ENCODE results near the gene INHBB.

The INHBB gene

DNA sequence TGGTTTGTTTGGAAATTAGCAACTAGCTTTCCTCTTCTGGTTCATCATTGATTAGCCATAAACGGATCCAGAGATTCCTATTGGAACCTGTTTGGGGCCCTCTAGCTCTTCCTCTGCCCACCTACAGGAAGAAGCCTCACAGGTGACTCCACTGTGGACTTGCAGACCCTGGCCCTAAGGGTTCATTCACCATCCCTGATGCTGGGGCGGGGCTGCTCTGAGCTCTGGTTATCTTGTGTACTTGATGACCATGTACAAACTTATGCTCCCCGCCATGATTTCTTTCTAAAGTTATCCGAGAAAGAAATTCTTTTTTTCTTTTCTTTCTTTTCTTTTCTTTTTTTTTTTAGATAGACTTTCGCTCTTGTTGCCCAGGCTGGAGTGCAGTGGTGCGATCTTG, 33.9 kb upstream of the INHBB start:
- H3K4me3 ChIP-seq (ENCODE audit: low read depth, low read length), result no peak overlapping the region
- TF ChIP-seq, protein P1, sequence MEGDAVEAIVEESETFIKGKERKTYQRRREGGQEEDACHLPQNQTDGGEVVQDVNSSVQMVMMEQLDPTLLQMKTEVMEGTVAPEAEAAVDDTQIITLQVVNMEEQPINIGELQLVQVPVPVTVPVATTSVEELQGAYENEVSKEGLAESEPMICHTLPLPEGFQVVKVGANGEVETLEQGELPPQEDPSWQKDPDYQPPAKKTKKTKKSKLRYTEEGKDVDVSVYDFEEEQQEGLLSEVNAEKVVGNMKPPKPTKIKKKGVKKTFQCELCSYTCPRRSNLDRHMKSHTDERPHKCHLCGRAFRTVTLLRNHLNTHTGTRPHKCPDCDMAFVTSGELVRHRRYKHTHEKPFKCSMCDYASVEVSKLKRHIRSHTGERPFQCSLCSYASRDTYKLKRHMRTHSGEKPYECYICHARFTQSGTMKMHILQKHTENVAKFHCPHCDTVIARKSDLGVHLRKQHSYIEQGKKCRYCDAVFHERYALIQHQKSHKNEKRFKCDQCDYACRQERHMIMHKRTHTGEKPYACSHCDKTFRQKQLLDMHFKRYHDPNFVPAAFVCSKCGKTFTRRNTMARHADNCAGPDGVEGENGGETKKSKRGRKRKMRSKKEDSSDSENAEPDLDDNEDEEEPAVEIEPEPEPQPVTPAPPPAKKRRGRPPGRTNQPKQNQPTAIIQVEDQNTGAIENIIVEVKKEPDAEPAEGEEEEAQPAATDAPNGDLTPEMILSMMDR (IDR thresholded peaks at IDR 0.05; ENCODE audit: borderline replicate concordance, insufficient read depth, low read depth, low read length), result no peak

DNA sequence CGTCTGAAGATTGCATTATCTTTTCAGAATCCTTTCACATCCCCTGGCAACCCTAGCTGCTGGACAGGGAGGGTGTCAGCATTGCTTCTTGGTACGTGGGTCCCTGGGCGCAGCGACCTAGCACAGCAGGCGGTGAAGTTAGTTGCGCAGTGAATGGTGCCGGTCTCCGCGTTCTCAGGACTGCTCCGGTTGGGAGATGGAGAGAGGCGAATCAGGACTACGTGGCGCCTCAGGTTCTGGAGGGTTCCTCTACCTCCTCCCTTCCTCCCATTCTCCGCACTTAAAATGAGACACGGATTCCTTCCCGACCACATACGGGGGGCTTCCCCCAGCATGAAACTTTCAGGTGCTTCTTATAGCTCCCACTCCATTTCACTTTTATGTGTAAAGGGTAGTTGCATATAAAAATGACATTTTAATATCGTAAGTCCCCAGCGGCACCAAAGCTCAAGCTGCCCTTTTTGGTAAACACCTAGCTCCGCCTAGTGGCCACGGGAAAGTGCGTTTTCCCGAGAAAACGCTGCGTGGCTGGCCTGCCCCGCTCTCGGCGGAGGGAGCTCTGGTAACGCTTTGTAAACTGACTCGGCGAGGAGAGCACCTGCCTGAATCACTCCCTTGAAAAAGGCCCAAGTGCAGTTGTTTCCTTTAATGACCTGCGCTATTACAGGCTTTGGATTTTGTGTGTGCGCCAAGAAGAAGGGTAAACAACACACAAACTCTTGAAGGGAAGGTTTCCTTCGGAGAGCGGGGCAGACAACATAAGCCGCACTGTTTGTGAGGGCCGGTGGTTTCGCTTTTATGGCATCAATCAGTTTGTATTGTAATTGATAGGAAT, 32.9 kb upstream of the INHBB start:
- TF ChIP-seq, protein P1 (IDR thresholded peaks at IDR 0.05; ENCODE audit: borderline replicate concordance, insufficient read depth, low read depth, low read length), result peak; percentile 89
- no peak overlapping the region for H3K4me3 ChIP-seq (ENCODE audit: low read depth, low read length)

DNA sequence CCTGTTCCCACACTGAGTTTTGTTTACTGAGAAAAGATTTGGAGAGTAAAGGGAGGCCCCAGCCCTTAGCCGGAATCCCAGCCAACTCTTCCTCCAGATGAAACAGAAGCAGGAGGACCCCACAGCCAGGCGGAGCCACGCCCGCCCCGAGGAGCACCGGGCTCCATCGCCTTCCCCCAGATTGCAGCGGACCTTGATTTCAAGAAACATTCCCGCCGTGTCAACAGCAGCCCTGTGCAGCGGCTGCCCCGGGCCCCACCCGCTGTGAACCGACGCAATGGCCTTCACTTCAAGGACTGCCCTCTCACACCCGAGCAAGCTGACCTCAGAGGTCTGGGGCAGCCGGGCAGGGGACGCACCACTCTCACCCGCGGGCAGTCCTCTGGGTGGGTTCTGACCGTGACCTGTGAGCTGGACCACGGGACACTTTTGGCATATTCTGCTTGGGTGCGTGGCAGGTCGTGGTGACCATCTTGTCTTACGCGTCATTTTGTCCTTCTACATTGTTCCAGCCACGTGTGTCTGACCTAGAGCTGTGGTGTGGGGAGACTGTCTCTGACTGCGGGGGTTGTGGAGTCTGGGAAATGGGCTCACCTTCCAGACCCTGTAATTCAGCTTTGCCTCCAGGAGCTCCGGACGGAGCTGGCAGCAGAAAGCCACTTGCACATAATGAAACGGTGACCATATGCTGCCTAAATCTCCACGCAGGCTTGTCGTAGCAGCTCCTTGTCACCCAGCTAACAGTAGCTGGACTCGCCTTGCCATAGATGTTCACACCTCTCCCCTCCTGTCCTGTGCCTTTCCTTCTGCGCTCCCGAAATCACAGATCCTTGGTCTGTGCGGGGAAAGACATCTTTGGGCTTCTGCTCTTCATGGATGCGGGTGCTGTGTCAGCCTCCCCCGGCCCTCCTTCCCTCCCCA, 32.0 kb upstream of the INHBB start:
- TF ChIP-seq, protein P1 (IDR thresholded peaks at IDR 0.05; ENCODE audit: borderline replicate concordance, insufficient read depth, low read depth, low read length), result no peak

DNA sequence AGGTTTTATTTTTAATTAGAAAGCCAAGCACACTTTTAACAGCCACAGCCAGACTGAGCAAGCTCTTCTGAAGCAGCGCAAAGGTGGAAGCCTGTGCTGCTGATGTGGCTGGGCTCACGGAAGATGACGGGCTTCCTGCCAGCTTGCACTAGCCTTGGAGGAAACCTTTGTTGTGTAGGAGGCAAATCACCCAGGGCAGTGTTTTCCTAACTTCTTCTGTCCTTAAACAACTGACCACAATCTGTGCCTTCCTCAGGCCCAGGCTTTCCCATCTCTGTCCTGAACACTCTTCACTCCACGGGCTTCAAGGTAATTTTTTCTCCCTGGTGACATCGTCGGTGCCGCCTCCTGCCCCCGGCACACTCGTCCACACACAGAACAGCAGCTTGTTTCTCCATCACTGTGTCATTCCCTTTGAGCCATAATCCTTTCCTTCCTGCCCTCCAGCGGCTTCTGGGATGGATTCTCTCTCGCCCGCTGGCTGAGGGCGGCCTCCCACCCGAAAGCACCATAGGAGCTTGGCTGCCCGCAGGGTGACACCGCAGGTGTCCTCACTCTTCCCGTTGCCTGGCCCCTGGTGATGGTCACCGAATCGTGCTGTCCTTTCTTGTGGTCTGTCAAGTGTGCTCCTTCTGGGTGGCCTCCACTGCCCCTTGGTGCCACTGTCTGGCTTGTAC, 31.1 kb upstream of the INHBB start:
- TF ChIP-seq, protein P1 (IDR thresholded peaks at IDR 0.05; ENCODE audit: borderline replicate concordance, insufficient read depth, low read depth, low read length), result no peak
- no peak overlapping the region for H3K4me3 ChIP-seq (ENCODE audit: low read depth, low read length)

More for the DNA sequence above, 32.0 kb upstream of the INHBB start:
- no peak overlapping the region for H3K4me3 ChIP-seq (ENCODE audit: low read depth, low read length)

DNA sequence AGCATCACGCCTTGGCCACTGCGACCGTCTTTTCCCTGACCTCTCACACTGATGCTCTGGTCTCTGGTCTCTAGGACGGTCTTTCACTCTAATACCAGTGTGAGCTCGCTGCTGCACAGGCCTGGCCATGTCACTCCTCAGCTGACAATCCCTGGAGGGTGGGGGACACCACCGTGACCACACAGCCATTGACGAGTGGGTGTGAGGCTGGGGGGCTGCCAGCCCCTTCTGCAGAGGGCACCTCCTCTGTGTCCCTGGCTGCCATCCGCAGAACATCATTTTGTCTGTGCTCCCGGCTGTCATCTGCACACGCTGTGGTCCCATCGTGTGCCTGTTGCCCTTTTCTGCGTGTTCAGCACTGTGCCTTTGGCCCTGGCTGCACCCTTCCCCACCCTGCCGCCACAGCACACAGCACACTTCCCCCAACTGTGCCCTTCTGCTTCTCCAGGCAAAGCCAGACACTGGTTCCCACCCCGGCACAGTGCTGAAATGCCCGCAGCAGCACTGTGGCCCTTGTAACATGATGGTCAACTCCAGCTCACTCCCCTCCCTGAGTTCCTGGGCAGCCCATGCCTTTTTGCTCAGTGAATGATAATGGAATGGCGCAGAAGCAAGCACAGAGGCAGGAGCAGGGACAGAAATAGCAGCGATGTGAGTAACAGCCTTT, 30.4 kb upstream of the INHBB start:
- H3K4me3 ChIP-seq (ENCODE audit: low read depth, low read length), result no peak overlapping the region
- TF ChIP-seq, protein P1 (IDR thresholded peaks at IDR 0.05; ENCODE audit: borderline replicate concordance, insufficient read depth, low read depth, low read length), result no peak

DNA sequence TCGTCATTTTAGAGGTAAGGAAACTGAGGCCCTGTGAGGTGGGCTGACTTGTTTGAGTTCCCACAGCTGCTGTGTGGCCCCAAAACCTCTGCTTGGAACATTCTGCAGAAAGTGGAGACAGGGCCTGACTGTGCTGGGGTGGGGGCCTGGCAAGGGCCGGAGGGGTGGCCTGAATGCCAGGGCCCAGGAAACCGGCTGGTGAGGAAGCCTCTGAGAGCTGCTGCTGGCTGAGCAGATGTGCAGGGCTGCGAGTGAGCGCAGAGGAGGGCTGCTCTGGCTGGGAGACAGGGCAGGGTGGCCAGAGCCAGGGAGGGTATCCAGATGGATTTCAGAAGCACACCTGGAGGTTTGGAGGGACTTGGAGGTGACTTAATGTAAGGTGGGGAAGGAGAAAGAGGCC, 29.9 kb upstream of the INHBB start:
- TF ChIP-seq, protein P1 (IDR thresholded peaks at IDR 0.05; ENCODE audit: borderline replicate concordance, insufficient read depth, low read depth, low read length), result no peak
- no peak overlapping the region for H3K4me3 ChIP-seq (ENCODE audit: low read depth, low read length)

All from GM12875 (cell line).